G401 (cell line): ENCODE results near the gene SPI1. TPM values are rescaled to one million over a fixed set of nuclear protein-coding genes. Genes with fewer than 3 reads are reported as not detected.
A peak's percentile ranks its signal among the peaks of the same experiment; 100 is the strongest.

Experiments
- DNase-seq: peaks from one replicate; pipeline ENCODE4 v3.0.0-alpha.2; 2015; ENCODE audit warnings: low spot score
- in situ Hi-C: cut with HindIII; loops from 2 replicates; pipeline ENCODE4 v1.10.0; 2016; ENCODE audit warnings: low sequenced_read_pairs, mixed read lengths
- total RNA-seq: library from RNA; depleted of rRNA; stranded (reverse); fragments of >200 nt; shearing (Covaris generic); gene quantifications from 2 replicates; pipeline ENCODE4 v1.2.3, GENCODE V29; 2014; rRNA removed

Gene SPI1
- not detected in 2 replicates for total RNA-seq

DNA sequence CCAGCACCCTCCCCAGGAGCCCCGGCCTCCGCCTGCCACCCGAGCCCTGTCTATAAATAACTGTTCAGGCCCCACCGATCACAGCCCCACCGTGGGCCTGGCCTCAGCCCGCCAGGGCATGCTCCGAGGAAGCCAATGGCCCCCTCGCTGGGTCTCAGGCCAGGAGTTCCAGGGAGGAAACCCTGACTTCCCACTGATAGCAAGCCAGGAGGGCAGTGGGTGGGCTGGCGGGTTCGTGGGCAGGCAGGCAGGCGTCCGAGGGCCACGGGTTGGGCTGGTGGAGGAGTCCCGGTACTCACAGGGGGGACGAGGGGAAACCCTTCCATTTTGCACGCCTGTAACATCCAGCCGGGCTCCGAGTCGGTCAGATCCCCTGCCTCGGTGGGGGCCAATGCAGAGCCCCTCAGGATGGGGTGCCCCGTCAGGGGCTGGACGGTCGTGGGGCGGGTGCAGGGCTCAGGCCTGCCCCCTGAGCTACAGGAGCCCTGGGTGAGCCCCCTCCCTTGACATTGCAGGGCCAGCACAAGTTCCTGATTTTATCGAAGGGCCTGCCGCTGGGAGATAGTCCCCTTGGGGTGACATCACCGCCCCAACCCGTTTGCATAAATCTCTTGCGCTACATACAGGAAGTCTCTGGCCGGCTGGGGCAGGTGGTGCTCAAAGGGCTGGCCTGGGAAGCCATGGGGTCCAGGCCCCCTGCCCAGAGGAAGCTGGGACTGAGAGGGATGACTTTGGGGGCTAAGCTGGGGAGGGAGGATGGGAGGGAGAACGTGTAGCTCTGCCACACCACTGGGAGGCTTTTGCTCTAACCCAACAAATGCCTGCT, at the start of gene SPI1:
SPI1 (minus strand) TSS at position 538 of the 826 bp plus-strand sequence; CDS start at position 344, 194 bp downstream.
- in situ Hi-C loops = no loop called here
- DNase-seq = no peak

DNA sequence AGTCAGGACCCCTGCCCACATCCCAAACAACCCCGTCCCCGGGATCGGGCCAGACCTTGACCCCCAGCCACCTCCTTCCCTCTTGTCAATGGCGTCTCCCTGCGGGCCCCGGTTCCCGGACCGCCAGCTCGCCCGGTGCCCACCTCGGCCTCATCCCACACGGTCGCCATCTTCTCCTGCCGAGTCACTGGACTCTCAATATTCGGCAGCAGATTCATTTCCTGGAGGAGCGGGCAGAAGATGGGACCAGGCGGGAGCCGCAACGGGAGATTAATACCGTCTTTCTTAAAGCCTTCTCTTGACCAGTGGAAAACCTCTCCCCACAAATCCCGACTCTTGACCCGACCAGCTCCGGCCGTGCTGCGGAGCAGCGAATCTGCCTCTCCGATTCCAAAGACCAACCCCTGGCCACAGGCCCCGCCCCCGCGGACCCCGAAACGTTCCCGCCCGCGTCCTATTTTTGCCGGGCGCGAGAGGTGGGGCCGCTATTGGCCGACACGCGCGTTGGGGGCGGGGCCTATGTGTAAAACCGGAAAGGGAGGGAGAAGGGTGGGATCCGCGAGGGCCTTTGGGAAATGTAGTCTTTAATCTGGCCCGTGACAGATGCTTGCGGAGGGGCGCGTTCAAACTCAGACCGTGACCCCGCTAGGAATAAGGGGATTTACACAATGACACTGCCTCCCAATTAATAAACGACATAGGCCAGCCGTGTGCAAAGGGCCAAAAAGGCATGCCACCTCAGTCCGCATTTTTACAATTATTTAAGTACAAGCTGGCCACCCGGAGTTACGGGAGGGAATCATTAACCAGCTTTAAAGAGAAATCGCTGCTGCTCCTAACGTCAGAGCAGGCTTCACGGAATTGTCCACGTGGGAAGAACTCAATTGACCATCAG, 48.0 kb upstream of the SPI1 start, which contains the start of gene PSMC3:
PSMC3 (minus strand) TSS at position 378 of the 895 bp plus-strand sequence; CDS start at position 218, 160 bp downstream.
- DNase-seq = peak; percentile 98
- in situ Hi-C loops = no loop called here

DNA sequence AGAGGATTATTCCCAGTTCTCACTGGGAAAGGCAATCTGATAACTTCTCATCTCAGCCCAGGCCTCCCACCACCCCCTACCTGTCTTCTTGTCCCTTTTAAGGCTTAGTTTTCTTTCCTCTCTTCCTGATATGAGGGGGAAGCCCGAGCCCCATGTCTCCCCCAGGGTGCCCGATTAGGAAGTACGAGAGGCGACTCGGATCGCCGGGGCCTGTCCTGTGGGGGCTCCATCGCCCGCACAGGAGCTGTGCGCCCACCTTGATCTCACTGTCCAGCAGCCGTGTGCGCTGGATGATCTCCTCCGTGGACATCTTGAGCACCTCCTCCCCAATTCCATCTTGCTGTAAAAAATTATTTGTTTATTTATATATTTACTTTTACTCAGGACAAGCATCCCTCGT, 47.3 kb upstream of the SPI1 start:
- DNase-seq = no peak
- in situ Hi-C loops = no loop called here

DNA sequence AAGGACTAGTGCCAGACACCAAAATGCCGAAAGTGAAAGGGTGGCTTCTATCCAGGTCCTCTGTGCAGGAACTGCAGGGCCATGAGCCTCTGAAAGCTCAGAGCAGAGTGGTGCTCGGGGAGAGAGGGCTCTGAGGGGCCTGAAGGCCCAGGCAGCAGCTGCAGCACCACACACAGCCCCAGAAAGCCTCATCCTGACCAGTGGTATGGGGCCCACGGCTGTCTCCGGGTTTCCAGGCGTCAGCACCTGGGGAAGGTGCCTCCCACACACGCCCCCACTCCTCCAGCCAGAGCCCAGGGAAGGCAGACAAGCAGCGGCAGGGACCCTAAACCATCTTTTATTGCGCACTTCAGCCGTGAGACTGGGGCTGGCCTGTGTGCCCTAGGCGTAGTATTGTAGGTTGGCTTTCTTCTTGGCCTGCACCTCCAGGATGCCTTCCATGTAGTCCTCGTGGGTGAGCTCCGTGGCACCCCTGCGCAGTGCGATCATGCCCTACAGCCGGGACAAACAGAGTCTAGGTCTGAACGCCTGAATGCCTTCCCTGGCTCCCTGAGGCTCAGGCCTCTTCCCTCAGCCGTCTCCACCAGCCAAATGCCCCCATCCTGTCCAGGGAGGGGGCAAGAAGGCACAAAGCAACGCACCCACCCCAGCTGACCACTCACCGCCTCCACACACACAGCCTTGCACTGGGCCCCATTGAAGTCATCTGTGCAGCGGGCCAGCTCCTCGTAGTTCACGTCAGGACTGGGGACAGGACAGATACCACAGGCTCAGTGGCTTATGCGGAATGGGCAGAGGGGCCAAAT, 40.3 kb upstream of the SPI1 start:
- in situ Hi-C loops = no loop called here
- no peak for DNase-seq

DNA sequence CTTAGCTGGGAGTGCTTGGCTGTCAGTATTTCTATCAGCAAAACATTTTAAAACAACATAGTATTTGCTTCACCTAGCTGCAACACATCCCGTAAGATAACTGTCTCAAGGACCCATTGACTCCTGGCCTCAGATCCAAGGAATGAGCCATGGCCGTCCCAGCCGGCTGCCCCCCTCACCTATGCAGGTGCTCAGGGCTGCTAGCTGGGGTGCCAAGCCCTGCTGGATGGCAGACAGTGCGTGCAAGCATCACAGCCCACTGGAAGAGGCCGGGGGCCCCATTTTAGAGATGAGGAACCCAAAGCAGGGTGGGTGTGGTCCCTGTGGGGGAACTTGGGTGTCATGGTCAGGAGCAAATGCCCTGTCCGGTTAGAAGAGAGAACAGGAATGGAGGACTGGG, 39.4 kb upstream of the SPI1 start:
- in situ Hi-C loops = no loop called here
- no peak for DNase-seq

DNA sequence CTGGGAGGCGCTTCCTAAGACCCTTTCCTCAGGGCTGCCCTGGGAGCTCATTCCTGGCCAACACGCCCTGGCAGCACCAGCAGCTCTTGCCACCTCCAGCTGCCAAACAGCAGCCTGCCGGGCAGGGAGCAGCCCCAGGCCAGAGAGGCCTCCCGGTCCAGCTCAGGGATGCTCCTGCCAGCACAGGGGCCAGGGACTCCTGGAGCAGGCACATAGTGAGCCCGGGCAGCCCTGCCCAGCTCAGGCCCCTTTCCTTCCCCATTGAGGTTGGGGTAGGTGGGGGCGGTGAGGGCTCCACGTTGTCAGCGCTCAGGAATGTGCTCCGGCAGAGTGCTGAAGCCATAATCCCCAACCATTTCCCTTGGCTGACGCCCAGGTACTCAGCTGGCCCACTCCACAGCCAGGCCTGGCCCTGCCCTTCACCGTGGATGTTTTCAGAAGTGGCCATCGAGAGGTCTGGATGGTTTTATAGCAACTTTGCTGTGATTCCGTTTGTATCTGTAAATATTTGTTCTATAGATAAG, 37.7 kb upstream of the SPI1 start:
- DNase-seq = peak; percentile 40
- in situ Hi-C loops = no loop called here

DNA sequence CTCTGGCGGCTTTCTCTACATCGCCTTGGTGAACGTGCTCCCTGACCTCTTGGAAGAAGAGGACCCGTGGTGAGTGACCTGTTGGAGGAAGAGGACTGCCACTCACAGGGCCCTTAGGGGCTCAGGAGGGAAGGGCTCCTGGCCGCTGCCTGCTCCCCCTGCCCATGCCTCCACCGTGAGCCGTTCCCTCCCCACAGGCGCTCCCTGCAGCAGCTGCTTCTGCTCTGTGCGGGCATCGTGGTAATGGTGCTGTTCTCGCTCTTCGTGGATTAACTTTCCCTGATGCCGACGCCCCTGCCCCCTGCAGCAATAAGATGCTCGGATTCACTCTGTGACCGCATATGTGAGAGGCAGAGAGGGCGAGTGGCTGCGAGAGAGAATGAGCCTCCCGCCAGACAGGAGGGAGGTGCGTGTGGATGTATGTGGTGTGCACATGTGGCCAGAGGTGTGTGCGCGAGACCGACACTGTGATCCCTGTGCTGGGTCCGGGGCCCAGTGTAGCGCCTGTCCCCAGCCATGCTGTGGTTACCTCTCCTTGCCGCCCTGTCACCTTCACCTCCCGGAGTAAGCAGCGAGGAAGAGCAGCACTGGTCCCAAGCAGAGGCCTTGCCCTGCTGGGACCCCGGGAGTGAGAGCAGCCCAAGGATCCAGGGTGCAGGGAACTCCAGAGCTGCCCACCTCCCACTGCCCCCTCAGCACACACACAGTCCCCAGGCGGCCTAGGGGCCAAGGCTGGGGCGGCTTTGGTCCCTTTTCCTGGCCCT, 36.9 kb upstream of the SPI1 start:
- in situ Hi-C loops = no loop called here
- no peak for DNase-seq

DNA sequence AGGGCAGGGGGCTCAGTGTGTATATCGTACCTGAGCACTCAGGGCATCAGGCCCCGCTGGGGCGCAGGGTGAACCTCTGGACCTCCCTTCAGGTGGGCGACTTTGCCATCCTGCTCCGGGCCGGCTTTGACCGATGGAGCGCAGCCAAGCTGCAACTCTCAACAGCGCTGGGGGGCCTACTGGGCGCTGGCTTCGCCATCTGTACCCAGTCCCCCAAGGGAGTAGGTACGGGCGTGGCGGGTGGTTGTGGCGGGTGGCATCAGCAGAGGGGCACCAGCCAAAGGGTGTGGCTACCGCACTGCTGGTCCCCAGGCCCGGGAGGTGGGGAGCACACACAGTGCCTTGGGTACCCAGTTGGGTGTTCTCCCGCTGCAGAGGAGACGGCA, 36.3 kb upstream of the SPI1 start:
- no peak for DNase-seq
- in situ Hi-C loops = no loop called here

DNA sequence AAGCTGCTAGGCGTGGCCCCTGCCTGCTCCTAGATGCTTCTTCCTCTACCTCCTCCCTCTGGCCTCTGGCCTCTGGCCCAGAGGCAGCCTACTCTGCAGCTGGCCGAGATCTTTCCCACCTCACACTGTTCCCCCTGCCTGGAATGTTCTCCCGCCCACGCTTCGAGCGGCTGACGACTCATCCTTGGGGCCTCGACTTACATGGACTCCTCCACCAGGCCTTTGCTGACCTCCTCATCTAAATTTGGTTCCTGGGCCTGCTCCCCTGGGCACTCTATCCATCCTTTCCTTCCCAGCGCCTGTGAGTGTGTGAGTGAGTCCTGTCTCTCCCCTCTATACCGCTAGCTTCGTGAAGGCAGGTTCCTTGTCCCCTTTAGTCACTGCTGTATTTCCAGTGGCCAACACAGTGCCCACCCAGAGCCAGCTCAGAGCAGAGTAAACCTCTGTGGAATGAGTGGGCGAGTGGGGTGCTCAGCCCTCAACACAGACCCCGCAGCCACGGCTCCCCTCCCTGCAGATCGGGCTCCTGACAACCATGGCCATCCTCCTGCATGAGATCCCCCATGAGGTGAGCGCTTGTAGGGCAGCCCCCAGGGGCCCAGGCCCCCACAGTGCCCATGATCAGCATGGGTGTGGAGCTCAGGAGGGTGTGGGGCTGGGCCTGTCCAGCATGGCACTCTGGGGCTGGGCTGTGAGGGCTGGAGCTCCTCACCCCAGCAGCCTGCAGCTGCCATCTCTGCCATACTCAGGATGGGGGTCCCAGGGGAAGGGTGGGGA, 35.7 kb upstream of the SPI1 start:
- DNase-seq = no peak
- in situ Hi-C loops = no loop called here

DNA sequence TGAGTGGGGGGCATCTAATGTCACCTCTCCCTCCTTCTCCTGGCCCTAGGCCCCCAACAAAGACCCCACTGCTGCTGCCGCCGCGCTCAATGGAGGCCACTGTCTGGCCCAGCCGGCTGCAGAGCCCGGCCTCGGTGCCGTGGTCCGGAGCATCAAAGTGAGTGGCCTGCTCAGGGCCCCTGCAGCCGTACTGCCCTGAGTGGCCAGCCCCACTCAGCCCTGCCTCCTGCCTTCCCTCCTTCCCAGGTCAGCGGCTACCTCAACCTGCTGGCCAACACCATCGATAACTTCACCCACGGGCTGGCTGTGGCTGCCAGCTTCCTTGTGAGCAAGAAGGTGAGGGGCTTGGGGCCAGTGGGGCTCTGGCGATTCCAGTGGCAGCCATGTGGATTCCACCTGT, 35.0 kb upstream of the SPI1 start:
- no peak for DNase-seq
- in situ Hi-C loops = no loop called here

DNA sequence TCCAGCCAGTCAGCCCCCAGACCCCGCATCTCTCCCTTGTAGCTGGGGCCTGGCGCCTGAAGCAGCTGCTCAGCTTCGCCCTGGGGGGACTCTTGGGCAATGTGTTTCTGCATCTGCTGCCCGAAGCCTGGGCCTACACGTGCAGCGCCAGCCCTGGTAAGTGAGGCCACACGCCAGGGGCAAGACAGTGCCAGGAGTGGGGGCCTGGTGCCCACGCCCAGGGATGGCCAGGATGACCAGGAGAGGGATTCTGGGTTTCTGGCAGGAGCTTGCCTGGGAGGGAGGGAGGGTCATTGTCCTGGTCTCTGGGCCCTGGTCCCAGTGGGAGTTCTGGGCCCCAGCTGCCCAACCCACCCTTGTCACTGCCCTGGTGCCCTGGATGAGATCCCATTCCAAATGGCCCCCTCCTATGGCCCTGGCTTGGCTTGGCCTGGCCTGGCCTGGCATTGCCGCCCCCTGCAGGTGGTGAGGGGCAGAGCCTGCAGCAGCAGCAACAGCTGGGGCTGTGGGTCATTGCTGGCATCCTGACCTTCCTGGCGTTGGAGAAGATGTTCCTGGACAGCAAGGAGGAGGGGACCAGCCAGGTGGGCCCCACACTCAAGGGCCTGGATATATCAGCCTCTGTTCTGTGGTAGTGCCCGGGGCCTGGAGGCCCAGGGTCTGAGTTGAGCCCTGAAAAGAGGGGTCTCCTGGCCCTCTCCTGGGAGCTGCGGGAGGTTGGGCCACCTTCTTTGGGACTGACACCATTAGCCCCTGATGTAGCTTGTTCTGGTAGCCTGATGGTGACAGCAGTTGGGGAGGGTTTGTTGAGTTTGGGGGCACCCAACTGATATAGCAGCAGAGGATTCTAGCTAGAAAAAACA, 33.8 kb upstream of the SPI1 start:
- DNase-seq = no peak
- in situ Hi-C loops = no loop called here

DNA sequence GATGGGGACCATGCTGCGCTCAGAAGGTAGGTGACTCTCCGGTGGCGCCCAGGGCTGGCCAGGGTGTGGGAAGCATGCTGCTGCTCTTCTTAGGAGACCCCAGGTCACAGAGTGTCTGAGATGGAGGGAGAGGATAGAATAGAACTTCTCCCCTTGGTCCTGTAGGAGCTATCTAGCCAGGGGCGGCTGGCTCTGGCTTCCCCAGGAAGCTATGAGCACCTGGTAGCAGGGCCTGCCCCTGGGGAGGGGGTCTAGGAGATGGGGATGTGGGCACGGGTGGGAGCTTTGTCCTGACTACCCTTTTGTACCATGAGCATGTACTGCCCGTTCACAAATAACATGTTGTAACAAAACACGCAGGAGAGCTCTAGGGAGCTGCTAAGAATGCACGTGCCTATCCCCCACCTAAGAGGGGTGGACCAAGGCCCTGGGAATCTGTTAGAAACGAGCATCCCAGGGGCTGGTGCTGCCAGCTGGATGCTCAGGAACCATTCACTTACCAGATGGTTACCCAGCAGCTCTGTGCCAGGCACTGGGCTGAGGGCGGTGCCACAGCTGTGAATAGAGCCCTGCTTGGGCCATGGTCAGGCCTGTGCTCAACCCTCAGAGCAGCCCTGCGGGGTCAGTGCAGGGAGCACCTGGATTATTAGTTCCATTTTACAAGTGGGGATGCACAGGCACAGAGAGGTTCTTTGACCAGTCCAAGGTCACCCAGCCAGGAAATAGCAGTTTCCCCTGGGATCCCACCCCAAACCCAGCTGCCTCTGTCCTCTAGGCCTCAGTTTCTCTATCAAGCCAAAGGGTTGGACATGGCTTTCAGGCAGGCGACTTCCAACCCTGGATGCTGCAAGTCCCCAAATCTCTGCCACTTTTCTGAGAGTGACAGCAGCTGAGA, 32.3 kb upstream of the SPI1 start:
- in situ Hi-C loops = no loop called here
- no peak for DNase-seq

DNA sequence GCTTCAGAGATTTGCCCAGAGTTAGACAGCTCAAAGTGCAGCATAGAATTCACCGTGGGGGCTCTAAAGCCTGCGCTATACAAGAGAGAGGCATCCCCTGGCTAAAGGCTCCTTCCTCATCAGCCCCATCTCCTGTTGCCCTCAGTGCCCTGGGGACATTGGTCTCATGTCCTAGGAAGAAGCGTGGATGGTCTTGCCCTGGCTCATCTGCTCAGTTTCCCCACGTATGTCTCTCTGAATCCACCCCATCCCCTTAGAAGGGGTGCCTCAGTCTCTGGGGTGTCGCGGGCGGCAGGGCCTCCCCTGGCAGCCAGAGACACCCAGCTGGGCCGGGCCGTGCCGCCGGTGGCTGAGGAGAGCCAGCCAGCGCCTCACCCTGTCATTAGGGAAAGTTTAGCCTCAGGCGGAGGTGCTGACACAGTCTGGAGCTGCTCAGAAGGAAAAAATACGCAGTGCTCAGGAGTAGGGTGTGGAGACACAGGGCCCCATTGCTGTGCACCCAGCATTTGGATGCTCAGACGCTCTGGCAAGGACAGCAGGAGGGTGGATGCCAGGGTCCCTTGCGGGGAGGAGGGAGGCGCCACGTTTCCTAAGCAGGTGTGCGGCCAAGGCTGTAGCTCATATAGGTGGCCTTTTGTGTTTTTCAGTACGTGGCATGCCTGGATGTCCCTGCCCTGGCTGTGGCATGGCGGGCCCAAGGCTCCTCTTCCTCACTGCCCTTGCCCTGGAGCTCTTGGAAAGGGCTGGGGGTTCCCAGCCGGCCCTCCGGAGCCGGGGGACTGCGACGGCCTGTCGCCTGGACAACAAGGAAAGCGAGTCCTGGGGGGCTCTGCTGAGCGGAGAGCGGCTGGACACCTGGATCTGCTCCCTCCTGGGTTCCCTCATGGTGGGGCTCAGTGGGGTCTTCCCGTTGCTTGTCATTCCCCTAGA, 31.4 kb upstream of the SPI1 start:
- in situ Hi-C loops = no loop called here
- no peak for DNase-seq

DNA sequence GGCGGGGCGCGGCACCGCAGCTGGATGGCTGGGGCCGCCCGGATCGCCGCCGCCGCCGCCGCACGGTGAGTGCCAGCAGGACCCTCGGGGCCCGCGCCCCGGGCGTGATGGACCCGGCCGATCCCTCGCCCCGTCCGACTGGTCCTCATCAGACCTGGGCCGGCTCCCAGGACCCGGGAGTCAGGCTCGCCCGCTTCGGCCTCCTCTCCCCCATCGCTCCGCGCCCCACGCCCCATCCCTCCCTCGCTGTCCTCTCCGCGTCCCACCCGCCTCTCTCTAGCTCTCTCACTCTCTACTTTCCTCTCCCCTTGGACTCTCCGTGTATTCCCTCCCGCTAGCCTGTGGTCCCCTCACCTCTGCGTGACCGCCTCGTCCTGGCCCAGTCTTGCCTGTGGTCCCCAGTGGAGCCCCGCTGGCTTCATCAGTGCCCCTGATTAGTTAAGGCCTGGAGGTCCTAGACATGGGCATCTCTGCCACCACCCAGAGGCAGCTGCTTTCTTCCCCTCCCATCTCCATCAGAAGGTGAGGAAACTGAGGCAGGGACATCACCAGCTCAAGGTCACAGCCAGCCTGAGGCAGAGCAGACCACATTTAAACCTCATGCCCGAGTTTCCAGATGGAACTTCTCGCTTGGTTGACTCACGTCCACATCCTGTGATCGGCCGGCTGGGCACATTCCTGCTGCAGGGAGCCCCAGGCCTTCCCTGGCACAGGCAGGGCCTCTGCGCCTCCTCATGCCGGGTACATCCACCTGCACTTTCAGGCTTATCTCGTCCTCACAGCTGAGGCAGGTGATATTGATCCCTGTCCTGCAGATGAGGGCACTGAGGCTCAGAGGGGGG, 30.5 kb upstream of the SPI1 start:
- peak; percentile 67 for DNase-seq
- in situ Hi-C loops = no loop called here
